Amygdala (tissue), 56 donors: ENCODE results near the gene SLIT1.

Source experiments
- DNase-seq, 56 donors: peaks; one replicate each; lab custom pipeline; 2025; lab: John Stamatoyannopoulos, UW

Gene SLIT1

DNA sequence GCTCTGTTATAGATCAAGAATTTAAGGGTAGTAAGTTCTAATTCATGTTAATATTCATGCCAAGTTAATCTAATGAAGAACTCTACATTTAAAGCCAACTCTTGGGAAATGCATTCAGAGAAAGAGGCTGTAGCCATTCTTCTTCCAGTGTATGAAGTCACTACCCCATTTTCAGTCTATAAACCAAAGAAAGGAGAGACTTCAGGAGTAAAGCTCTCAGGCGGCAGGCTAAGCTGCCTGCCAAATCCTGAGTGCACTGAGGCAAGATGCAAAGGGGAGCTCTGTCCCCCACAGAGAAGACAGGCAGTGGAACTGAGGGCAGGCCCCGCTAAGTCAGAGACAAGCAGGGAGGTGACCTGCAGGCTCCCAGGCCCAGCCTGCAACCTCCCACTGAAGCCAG lies 41.5 kb downstream of the SLIT1 start:
- DNase-seq: no peak

GRCh38 chr10:97142834-97143233 lies 42.9 kb downstream of the SLIT1 start:
- DNase-seq: no peak

GRCh38 chr10:97140902-97141745 lies 44.6 kb downstream of the SLIT1 start:
- no peak for DNase-seq

DNA sequence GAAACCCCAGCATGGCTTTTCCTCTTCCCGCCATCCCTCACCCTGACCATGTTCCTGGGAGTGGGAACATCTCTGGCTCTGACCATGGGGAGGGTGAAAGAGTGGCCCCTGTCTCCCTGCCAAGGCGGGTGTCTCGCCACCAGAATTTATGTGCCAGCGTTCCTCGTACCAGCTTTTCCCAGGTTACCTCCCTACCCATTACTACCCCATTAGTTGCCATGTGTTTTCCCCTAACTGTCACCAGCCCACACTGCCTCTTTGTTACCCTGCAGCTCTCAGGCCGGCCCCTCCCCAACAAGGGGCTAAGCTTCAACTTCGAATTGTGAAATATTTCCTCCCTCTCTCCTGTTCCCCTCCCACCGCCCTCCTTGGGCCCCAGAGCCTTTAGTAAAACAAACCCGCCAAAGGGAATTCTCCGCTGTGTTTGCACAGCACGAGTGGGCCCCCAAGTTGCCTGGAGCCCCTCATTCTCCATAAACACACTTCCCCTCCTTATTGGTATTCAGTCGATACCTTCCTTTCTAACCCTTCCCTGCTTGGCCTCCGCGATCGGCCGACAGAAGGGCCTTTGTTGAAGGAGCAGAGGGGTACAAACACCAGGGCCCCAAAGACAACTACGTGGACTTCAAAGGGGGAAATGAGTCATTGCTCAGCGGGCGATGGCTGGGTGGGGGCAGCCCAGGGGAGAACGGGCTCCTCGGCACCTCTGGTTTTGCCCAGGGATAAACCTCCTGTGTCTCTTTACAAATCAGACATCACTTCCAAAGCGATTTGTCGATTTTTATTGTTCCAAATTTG lies 45.5 kb downstream of the SLIT1 start:
- DNase-seq: no peak

DNA sequence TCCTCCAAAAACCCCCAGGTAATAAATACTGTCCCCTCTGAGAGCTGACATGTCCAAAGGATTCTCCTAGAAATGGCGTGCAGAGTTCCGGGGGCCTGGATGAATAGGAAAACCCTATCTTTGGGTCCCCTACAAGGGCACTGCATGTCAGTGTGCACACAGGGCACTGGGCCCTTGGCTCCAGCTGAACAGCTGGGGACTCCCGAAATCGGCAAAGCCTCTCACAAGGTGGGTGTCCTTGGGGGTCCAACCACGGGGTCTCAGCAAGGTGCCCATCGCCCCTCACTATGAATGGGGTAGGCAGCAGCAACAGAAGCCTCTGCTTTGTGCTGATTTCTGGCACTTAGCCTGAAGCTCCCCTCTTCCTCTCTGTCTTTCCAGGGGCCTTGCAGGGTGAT lies 46.1 kb downstream of the SLIT1 start:
- no peak for DNase-seq

DNA sequence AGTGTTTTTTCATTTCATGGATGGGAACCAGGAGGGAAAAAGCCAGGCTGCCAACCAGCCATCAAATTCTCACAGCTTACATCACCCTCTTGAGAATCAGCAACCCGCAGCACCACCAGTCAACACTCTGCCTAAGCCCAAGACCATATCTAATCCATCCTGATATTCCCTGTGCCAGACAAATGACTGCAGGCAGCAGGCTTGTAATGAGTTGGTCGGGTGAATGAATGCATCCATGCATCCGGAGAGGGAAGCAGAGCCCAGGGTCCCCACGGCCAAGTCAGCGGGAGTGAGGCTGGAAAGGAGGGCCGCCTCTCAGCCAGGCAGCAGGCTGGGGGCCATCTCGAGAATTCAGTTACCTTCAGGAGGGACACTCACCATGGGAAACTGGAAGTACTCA lies 46.9 kb downstream of the SLIT1 start:
- no peak for DNase-seq

DNA sequence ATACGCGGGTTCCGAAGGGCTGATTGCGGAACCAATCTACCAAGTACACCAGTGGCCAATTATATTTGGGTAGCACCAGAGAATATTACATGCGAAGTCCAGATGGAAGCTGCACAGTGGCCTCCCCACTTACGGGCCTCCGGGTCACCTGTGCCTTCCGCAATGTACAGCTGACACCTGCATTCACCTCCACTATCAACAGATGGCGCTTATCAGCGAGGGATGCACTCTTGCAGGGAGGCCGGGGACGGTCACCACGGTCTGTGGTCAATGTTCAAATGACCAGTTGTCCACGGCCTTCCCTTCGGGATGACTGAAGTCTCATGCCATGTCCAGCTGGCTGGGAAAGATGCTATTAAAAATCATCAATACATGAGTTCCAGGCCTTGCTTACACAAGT lies 47.6 kb downstream of the SLIT1 start:
- no peak for DNase-seq

- no peak for DNase-seq
Measured at GRCh38 chr10:97136756-97137155, 49.0 kb downstream of the SLIT1 start.

GRCh38 chr10:97135464-97135863 lies 50.3 kb downstream of the SLIT1 start:
- DNase-seq: no peak

DNA sequence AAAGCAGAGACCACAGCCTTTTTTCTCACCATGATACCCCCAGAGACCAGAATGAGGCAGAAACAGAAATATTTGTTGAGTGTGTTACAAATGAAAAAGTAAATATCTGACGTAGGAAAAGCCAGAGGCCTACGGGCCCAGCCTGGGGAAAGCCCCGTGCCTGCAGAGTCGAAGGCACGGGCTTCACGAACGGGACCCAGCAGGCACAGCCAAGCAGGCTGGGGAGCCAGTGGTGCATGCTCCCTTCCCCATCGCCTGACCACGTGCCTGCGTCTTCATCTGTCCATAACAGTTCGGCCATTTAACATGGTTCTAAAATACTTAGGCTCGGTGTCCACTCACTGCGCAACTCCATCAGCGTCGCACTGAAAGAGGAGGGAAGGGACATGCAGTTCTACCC lies 50.8 kb downstream of the SLIT1 start:
- no peak for DNase-seq

- peak in 2 of 56 donors; percentile 9 to 13 for DNase-seq
Measured at GRCh38 chr10:97134110-97134509, 51.6 kb downstream of the SLIT1 start.

- DNase-seq: no peak
Measured at GRCh38 chr10:97132273-97132672, 53.5 kb downstream of the SLIT1 start.

- peak in 12 of 56 donors; percentile 10 to 42 (median 27) for DNase-seq
Measured at GRCh38 chr10:97131666-97132065, 54.1 kb downstream of the SLIT1 start.

GRCh38 chr10:97131181-97131628 lies 54.6 kb downstream of the SLIT1 start:
- peak in 3 of 56 donors; percentile 20 to 32 (median 22) for DNase-seq

GRCh38 chr10:97129666-97130065 lies 56.1 kb downstream of the SLIT1 start:
- DNase-seq: peak in 17 of 56 donors; percentile 15 to 56 (median 33)

DNA sequence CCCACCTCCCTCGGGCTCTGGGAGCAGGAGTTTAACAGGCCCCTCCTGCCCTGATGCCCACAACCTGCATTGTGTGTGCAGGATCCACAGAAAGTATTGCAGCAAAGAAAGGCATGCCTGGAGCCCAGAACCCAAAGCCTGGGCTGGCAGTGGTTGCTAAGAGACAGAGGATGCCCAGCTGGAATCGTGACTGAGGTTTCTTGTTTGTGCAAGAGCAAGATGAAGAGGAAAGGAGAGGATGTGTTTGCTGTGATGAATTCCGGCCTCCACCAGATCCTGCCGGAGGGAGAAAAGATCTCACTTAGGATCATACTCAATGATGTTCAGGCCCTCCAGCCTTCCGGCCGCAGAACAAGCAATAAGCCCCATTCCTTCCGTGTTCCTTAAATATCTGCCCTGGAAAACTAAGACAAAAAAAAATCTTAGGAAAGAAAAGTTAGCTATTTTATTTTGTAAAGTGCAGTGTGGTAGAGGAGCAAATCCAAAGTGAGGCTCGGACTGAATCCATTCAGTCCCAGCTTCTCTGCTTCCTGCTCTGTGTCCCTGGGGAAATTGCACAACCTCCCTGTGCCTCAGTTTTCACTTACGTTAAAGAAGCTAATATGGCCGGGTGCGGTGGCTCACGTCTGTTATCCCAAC lies 57.1 kb downstream of the SLIT1 start:
- DNase-seq: peak in 29 of 56 donors; percentile 13 to 72 (median 40)

GRCh38 chr10:97128039-97128492 lies 57.7 kb downstream of the SLIT1 start:
- DNase-seq: no peak

DNA sequence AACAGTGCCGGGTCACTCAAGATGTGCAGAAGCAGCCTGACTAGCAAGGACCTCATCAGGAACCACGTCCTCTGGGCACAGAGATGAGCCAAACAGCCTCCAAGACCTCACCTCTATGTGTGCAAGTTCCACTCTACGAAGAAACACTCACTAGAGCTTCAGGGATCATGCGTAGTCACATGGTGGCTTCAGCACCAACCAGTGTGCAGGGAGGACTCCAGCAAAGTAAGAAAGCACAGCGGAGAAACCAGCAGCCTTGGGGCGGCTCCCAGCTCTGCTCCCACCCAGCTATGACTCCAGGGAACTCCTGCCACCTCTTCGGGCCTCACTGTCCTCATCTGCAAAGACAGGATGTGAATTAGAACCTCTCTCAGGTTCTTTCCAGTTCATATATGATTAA lies 58.2 kb downstream of the SLIT1 start:
- no peak for DNase-seq

GRCh38 chr10:97124211-97124610 lies 61.5 kb downstream of the SLIT1 start:
- DNase-seq: no peak

DNA sequence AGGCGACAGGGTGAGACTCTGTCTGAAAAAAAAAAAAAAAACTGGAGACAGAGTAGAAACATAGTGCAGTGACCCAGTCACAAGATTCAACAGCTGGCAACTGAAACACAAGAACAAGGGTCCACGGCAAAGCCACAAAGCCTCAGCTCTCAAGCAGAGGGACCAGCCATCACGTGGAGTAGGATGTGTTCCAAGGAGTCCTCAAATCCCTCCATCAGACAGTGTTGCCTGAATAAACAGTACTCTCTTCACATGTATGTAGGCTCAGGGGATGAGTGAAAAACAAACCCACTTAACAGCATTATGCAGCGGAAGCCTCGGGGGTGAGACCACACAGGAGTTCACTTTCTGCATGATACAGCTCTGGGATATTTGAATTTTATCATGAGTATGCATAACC lies 62.0 kb downstream of the SLIT1 start:
- DNase-seq: peak in 5 of 56 donors; percentile 9 to 43 (median 21)

DNA sequence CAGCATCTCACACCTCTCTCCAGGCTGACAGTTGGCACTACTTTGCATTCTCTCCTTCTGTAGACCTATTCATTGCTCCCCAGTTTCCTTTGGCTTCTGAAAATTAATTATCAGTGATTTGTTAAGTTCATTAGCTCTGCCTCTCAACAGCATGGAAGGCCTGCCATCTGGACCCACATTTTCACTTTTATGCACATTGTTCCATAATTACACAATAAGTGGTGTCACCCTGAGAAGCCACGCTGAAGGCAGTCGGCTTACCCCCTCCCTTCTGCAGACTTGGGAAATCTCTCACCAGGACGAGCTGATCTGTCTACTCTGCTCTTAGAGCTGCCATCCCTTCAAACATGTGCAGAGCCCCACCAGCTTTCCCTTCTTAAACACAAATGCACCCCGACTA lies 64.7 kb downstream of the SLIT1 start:
- no peak for DNase-seq
